Sigmoid colon (tissue), 4 donors: ENCODE results near the gene C14orf132.

Source experiments
- POLR2A ChIP-seq, 2 donors: fragments of 450-650 bp; IDR thresholded peaks; one replicate each; pipeline ENCODE4 v1.6.1; 2016; ENCODE audit warnings: antibody characterized with exemption in 2 of 2, mild to moderate bottlenecking in 2 of 2, moderate library complexity in 2 of 2
- POLR2AphosphoS5 ChIP-seq, 4 donors: sonication (generic); formaldehyde crosslinking; IDR thresholded peaks; one replicate each; pipeline ENCODE4 v1.6.1; 2017; ENCODE audit warnings: antibody characterized with exemption in 4 of 4

- TF ChIP-seq POLR2AphosphoS5 (IDR thresholded peaks at IDR 0.05) (no peak), POLR2A (IDR thresholded peaks at IDR 0.05) (no peak)
These were observed 26.7 kb downstream of the C14orf132 start for GRCh38 chr14:96065661-96066459.
